GM18870 (cell line): Measurements from ENCODE around the gene LZTS2.
"Not testable (repeated sequence)": the region's sequence is repeated elsewhere in the genome, so short reads cannot be mapped to it uniquely, and the experiment has no call there.

Experiments used
- ATAC-seq: cut with Tn5 transposase; IDR thresholded peaks from one replicate; pipeline ENCODE4 v1.9.1; 2021; ENCODE audit warnings: moderate library complexity; ENCODE audit not compliant: unreplicated experiment

Gene LZTS2

DNA sequence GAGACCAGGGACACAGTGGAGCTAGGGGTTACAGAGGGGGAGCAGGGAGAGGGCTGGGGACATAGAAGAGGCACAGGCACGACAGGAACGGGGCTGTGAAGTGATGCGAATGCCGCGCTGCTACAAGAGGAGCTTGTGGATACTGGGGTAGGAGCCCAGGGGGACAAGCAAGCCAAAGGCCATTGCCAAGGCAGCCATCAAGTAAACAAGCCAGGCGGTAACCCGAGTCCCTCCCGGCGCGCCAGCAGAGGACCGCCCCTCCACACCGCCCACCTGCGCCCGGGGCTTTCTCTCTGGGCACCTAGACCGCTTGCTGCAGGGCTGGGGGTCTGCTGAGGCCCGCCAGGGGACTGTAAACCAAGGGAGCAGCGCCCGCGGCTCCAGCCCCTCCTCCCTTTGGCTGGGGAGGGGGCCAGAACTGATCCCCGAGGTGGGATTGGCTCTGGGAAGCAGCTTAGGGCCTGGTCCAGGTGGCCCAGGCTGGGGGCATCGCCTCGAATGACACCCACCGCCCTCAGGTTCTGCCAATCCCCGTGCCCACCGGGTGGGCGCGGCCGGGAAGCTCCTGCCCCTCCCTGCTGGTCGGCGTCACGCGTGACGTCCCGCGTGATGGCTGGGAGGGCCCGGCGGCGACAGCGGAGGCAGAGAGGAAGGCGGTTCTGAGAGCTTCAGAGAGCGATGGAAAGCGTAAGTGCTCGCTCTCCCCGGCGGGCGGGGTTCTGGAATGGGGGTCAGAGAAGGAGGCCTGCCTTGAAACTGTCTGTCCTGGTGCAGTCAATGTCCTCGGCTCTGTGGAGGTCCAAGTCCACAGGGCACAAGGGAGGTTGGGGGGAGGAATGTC, 32.4 kb downstream of the LZTS2 start:
- no peak for ATAC-seq

DNA sequence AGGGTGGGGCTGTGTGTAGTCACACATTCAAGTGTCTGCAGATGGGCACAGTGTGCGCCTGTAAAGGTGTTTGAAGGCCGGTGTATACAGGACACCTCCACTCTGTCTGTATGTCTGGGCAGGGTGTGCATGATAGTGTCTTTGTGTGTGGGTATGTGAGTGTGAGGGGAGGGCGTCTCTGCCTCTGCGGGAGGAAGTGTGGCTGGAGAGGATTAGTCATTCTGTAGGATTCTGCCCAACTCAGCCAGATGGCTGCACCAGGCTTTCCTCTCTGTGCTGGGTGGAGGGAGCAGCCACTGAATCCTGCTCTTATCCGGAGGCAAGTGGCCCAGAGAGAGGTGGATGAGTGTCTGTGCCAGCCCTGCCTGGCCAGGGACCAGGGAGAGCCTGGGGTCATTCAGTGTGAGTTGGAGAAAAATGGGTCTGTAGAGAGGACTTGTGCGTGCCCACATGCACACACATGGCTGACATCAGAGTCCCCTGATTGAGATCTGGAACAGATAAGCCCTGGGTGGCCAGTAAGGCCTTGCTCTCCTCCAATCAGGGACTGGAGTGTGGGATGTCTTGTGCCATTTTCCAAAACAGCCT, 33.1 kb downstream of the LZTS2 start:
- ATAC-seq: peak; percentile 42

DNA sequence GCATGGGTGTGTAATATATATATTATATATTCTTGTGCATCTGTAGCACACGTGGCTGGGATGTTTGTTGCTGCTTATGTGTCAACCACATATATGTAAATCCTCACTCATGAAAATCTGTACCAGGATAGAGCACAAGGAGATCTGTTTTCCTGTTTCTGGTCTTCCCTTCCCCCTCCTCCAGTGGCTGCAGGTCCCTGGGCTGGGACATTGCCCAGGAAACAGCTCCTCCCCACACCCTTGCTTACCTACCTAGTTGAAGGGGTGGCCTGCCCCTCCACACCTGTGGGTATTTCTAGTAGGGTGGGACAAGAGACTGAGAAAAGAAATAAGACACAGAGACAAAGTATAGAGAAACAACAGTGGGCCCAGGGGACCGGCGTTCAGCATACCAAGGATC, 33.7 kb downstream of the LZTS2 start:
- ATAC-seq: no peak

DNA sequence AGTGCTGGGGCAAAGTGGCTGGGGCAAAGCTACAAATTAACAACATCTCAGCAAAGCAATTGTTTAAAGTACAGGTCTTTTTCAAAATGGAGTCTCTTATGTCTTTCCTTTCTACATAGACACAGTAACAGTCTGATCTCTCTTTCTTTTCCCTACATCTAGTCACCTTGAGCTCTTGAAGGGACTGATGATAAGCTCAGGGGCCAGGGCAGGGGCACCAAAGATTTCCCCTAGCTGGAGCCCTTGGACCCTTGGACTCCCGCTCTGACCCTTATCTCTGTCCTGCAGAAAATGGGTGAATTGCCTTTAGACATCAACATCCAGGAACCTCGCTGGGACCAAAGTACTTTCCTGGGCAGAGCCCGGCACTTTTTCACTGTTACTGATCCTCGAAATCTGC, 34.8 kb downstream of the LZTS2 start:
- not testable (repeated sequence) for ATAC-seq

DNA sequence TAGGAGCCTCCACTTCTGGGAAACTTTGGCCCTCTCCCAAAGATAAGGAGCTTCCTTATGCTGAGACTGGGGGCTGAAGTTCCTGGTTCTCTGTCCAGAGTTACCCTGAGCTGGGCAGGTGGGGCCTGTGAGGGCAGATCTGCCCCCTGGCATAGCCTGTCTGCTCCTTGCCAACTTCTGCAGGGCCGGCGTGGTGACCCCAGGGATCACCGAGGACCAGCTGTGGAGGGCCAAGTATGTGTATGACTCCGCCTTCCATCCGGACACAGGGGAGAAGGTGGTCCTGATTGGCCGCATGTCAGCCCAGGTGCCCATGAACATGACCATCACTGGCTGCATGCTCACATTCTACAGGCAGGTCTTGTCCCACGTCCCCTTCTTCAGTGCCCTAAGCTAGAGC, 35.7 kb downstream of the LZTS2 start:
- ATAC-seq: no peak

DNA sequence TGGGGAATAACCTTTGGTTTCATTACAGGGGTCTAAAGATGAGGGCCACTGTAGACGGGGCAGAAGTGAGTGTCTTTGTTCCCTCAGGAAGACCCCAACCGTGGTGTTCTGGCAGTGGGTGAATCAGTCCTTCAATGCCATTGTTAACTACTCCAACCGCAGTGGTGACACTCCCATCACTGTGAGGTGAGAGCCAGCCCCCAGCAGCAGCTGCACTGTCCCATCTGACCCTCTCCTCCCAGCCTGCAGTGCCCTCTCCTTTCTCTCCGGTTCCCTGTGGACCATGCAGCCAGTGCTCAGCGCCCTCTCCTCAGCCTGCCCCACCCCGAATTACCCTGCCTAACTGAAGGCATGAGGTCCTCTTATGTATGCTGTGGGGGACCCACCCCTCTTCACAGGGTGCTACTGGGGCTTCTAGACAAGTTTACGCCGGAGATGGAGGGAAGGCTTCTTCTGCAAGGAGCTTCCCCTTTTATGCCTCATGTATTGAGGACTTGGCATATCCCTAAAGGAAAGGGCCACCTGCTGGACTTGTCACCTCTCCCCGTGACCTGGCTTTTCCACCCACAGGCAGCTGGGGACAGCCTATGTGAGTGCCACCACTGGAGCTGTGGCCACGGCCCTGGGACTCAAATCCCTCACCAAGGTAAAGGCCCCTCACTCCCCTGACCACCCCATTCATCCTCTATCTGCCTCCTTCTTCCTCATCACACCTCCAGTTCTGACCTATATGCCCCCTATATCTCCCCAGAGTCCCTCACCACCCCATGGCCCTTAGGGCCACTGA, 36.5 kb downstream of the LZTS2 start:
- ATAC-seq: no peak

DNA sequence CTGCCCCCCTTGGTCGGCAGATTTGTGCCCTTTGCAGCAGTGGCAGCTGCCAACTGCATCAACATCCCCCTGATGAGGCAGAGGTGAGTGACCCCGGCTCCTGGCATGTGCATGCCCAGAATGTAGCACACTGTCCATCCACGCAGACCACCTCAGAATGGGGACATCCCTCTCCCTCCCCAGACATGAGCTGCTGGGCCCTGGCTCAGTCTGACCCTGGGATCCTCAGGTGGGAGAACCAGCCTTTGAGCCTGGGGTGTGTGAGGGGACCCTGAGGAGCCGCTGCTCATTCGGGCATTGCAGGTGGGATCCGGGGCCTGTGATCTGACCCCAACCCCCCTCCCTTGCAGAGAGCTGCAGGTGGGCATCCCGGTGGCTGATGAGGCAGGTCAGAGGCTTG, 37.1 kb downstream of the LZTS2 start:
- ATAC-seq: no peak

DNA sequence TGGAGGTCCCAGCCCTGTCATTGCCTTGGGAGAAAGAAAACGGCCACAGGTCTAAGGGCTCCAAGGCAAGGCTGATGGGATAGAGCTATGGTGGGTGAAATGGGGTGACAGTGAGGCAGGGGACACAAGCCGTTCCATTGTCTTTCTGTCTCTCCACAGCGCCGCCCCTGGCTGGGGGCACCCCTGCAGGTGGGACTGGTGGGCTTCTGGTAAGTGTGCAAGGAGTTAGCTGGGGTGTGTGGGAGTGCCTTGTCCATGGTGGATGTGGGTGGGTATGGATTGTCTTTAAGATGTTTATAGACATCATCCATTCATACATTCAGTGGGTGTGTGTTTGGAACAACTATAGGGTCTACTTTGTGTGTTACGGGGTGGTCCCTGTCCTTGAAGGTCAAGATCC, 38.9 kb downstream of the LZTS2 start:
- ATAC-seq: no peak

DNA sequence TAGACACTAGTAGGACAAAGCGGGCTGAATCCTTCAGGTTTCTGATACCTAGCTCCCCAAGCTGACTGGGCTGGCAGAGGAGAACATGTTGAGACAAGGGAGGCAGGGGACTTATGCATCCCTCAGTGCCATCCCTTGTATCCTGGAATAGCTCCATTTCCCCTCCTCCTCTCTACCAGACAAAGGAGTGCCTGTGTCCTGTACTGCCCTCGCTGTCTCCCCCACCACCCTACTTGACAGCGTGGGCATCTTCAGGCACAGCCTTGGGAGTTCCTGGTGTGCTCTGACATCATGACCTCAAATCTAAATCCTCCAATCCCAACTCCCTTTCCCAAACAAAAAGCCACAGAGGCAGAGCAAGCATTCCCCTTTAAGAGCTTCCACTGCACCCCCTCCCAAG, 40.5 kb downstream of the LZTS2 start:
- no peak for ATAC-seq

DNA sequence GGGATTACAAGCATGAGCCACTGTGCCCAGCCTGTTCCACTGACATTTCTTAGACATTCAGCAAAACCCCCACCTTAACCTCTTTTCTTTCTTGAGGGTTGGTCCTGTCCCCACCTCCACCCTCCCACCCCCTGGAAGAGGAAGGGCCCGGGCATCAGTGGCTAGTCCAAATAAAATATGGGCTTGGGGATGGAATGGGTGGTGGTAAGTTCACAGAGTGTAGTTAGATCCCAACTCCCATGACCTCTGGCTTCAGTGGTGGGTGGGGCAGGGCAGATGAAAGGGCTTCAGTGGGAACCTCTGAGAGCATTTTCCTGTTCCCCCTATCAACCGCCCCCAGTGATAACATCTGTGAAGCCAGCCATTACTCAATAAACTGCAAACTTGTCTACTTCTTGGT, 41.2 kb downstream of the LZTS2 start:
- ATAC-seq: no peak

DNA sequence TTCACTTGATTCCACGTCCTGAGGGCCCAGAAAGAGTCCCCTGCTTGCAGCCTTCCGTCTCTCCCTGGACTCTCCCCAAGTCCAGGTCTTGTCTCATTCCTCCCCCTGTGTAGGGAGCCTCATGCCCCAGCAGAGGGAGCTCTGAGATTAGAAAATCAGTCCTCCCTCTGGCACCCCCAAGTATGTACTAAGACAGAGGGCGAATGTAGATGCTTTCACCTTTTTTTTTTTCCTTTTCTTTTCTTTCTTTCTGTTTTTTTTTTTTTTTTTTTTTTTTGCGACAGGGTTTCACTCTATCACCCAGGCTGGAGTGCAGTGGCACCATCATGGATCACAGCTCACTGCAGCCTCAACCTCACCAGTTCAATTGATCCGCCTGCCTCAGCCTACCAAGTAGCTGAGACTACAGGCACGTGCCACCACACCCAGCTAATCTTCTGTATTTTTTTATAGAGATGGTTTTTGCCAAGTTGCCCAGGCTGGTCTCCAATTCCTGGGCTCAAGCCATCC, 41.7 kb downstream of the LZTS2 start:
- ATAC-seq: peak; percentile 61

DNA sequence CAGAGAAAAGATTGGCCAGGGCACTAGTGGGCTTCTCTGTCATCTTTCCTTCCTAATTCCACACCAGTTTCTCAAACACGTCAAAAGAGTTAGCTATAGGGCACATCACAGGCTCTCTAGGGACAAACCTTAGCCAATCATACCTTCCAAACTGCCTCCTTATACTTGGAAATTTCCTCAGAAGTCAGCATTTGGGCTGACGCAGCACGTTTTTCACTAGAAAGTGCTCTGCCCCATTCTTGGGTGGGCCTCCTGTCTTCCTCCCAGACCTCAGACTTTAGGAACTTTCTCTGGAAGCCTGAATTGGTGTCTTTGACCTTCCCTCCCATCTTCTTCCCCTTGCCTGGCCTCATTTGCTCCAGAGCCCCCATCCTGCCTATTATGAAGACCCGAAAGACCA, 42.5 kb downstream of the LZTS2 start:
- no peak for ATAC-seq

DNA sequence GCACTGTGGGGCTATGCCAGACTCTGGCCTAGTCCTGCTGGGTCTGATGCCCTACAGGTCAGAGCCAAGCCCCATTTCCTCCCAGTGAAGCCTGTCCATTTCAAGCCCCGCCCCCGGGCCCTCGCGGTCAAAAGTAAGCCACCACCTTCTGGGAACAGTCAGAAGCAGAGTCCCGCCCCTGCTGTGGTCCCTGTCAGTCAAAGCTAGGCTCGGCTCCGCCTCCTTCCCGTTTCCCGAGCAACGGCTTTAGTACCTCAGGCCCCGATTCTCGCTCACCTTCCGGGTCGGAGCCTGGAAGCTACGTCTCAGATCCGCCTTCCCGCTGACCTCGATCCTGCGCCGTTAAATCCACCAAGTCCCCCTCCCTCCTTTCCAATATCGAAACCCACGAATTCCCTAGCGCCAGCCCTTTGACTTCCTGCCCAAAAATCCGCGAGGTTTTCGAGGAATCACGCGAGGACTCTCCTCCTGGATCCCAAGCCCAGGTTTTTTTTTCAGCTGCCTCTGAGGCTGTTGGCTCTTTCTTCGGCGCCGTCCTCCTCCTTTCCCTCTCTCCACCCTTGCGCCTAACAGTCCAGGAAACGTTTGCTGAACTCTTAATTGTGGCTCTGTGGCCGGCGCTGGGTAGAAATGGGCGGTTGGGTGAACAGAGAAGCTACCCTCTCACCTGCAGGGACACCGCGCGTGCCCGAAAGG, 43.2 kb downstream of the LZTS2 start:
- peak; percentile 74 for ATAC-seq

DNA sequence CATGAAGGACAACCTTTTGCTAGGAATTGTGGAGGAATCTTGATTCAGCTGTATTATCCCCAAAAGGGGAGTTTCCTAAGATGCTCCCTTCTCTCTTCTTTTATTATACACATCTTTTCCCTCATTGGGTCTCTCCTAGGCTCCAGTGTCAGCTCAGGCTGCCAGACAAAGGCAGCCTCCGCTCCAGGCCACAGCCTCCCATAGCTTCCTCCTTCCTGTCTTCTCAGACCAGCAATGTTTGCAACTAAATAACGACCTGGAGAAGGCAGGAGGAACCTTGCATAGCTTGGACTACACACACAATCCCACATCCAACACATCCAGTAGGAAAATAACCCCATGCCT, 43.7 kb downstream of the LZTS2 start:
- no peak for ATAC-seq

DNA sequence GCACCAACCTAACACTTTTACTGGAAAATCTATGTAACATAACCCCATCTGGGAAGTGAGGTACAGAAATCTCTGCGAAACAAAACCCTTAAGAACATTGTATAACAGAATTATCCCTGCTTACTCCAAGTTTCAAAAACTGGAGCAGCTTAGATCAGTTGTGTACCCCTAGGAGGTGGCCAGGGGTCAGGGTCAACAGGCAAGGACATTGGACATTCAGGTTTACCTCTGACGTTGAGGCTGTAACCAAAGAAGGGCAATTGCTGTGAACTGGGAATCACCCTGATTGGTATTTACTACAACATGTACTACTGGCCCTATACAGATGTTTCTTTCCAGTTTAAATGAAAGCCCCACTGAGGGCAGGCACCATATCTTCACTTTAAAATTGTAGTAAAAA, 44.5 kb downstream of the LZTS2 start:
- no peak for ATAC-seq

DNA sequence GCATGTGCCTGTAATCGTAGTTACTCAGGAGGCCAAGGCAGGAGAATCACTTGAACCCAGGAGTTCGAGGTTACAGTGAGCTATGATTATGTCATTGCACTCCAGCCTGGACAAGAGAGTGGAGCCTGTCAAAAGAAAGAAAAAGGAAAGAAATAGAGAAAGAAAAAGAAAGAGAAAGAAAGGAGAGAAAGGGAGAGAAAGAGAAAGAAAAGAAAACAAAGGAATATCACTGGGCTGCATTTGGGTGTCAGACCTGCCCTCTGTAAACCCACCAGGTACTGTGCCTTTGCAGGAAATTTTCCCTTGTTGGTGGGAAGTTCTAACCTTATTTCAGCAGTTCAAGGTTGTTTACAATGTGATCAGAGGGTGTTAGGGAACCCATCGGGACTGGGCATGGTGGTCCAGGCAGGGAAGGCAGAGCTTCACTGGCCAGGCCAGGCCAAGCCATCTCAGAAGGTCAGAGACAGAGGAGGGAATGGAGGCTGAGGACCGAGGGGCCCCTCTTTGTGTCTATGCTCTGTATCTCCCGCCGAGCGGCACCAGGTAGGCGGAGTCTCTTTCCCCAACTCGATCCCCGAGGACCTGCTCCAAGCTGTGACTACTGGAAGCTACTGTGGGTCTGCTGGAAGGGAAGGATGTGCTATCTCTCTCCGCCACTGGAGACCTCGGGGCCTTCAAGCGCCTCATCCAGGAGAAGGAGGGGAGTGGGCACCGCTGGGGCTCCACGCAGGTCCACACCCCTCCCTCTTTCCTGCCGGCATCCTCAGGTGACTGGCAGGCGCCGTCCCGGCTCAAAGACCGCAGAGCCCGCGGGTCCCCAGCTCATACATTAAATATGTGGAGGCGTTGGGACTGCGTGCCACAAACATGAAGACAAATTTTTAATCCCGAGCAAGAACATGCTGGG, 47.0 kb downstream of the LZTS2 start:
- no peak for ATAC-seq

DNA sequence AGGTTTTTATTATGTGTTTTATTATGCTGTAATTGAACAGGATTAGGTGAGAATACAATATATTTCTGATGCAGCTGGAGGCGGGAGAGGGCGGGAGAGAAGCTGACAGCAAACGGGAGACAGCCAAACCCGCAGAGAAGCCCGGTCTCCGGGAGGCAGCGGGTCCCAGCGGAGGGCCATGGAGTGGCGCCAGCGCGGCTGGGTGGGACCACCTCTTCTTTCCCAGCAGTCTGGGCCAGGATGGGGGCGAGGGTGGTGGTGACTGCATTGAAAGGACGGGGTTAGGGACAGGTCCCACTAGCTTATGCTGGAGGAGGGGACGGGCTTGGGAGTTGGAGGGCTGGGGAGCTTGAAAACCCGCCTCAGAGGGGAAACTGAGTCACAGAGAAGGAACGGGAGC, 47.7 kb downstream of the LZTS2 start:
- ATAC-seq: no peak

DNA sequence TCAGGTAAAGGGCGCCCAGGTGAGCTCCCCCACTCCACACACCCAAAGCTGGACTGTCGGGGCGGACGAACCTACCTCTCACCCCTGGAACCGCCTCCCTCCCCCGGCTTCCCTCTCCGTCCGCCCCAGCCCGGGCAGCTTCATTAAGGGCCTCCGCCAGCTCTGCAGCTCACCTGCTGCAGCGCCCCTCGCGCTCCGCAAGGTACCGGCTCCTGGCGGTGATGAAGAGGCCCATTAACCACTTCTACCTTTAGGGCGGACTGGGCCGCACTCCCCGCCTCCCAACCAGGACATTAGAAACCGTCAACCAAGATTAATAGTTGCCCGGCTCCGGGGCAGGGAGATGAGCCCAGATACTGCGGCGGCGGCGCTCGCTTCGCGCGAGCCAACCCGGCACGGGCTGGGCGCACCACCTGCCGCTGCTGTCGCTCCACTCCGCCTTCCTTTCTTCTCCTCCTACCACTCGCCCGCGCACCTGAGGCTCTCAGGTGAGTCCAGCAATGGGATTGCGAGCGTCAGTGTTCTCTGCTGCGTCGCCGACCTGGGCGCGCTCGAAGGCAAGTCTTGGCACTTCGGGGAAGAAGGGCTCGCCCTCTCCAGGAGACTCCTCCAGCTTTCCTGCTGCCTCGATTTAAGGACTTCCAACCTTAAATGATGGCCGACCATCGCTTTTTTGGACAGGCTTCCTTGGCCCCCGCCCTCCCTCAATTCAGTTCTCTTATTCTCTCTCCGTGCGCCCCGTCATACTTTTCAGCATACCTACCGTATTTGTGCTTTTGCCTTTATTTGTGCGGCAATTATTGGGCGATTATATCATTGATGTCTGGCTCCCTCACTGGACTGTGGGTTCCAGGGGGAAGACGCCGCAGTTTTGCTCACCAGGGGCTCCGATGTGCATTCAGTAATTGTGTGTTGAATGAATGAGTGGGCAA, 48.6 kb downstream of the LZTS2 start:
- no peak for ATAC-seq
